SW480 (cell line): ENCODE data around the gene MICB.
A peak's percentile ranks its signal among the peaks of the same experiment; 100 is the strongest.
"Not testable (repeated sequence)": the region's sequence is repeated elsewhere in the genome, so short reads cannot be mapped to it uniquely, and the experiment has no call there.

Experiments
- DNase-seq: peaks from one replicate; pipeline ENCODE4 v3.0.0-alpha.2; 2016; ENCODE audit warnings: low spot score

Gene MICB

GRCh38 chr6:31509036-31509435, 11.1 kb downstream of the MICB start:
- DNase-seq = not testable (repeated sequence)

- no peak for DNase-seq
These were observed 12.1 kb downstream of the MICB start for GRCh38 chr6:31510007-31510406.

GRCh38 chr6:31513456-31514165, 15.7 kb downstream of the MICB start:
- DNase-seq = no peak

GRCh38 chr6:31521835-31522234, 23.9 kb downstream of the MICB start:
- no peak for DNase-seq

- no peak for DNase-seq
These were observed 27.6 kb downstream of the MICB start for GRCh38 chr6:31525553-31525931.

- DNase-seq = no peak
These were observed 28.1 kb downstream of the MICB start for GRCh38 chr6:31525932-31526591.

GRCh38 chr6:31528307-31528777, 30.4 kb downstream of the MICB start:
- DNase-seq = peak; percentile 19

- DNase-seq = no peak
These were observed 30.9 kb downstream of the MICB start, which contains the start of gene MCCD1 for GRCh38 chr6:31528821-31529328. TSS of gene MCCD1 (plus strand) at chr6:31528962. CDS start at chr6:31529015, 53 bp downstream.

- no peak for DNase-seq
These were observed 31.6 kb downstream of the MICB start for GRCh38 chr6:31529329-31530150.

- DNase-seq = no peak
These were observed 32.7 kb downstream of the MICB start for GRCh38 chr6:31530659-31531058.

- DNase-seq = no peak
These were observed 33.2 kb downstream of the MICB start for GRCh38 chr6:31531162-31531561.

GRCh38 chr6:31531771-31532643, 34.1 kb downstream of the MICB start:
- no peak for DNase-seq

GRCh38 chr6:31532644-31533454, 34.9 kb downstream of the MICB start:
- no peak for DNase-seq

GRCh38 chr6:31533455-31533841, 35.5 kb downstream of the MICB start:
- no peak for DNase-seq

- DNase-seq = no peak
These were observed 36.1 kb downstream of the MICB start for GRCh38 chr6:31534011-31534410.

GRCh38 chr6:31534521-31535040, 36.6 kb downstream of the MICB start:
- no peak for DNase-seq

GRCh38 chr6:31535538-31536324, 37.8 kb downstream of the MICB start:
- no peak for DNase-seq

GRCh38 chr6:31538805-31539400, 41.0 kb downstream of the MICB start:
- DNase-seq = no peak

GRCh38 chr6:31540640-31541039, 42.7 kb downstream of the MICB start:
- DNase-seq = no peak
